Colonic mucosa (tissue), 4 donors: Measurements from ENCODE around the gene CDKN2AIP. TPM values are rescaled to one million over a fixed set of nuclear protein-coding genes. Genes with fewer than 3 reads are reported as not detected.
"Not testable (repeated sequence)": the region's sequence is repeated elsewhere in the genome, so short reads cannot be mapped to it uniquely, and the experiment has no call there.

Experiments
- DNase-seq: peaks from one replicate; pipeline ENCODE4 v3.0.0-alpha.2; 2020
- H3K27ac ChIP-seq: fragments of 200-600 bp; one replicate; pipeline ENCODE4 v1.8.0; 2021
- H3K27me3 ChIP-seq: fragments of 200-600 bp; one replicate; pipeline ENCODE4 v1.8.0; 2021
- H3K36me3 ChIP-seq: fragments of 200-600 bp; one replicate; pipeline ENCODE4 v1.8.0; 2021
- H3K4me1 ChIP-seq: fragments of 200-600 bp; one replicate; pipeline ENCODE4 v1.8.0; 2021; ENCODE audit warnings: mild to moderate bottlenecking
- H3K4me3 ChIP-seq: fragments of 200-600 bp; one replicate; pipeline ENCODE4 v1.8.0; 2021
- H3K9ac ChIP-seq, 2 donors: one replicate each; pipeline ENCODE4 v1.7.0; 2013; ENCODE audit warnings: control low read depth in 2 of 2, low read depth in 2 of 2, low read length in 2 of 2
- H3K9me3 ChIP-seq: fragments of 200-600 bp; one replicate; pipeline ENCODE4 v1.8.0; 2021
- intact Hi-C: fragments of 100-400 bp; cut with DNase I; formaldehyde crosslinking; loops from one replicate; pipeline ENCODE4 v1.14.1; 2022
- total RNA-seq, 2 donors: library from RNA; stranded (reverse); fragmentation: NEBNext Ultra II Directional in 1 of 2; extraction: Animal tissue kit (Norgen Biotek cat#: 25700) in 1 of 2; gene quantifications; one replicate each; pipeline ENCODE4 v1.2.1, GENCODE V29; 2021
- TF ChIP-seq, protein P1 (sequence below): fragments of 200-600 bp; IDR thresholded peaks from one replicate; pipeline ENCODE4 v1.8.0; 2022; ENCODE audit warnings: antibody characterized with exemption, mild to moderate bottlenecking
- donor health status: healthy.
- donor health status: DM: no; HTN: no; CAD: no.
- donor health status: DM: no; HTN: no; CAD: no.

Gene CDKN2AIP
- total RNA-seq, 2 donors from 2014 or later: 17.5 to 23.5 TPM

DNA sequence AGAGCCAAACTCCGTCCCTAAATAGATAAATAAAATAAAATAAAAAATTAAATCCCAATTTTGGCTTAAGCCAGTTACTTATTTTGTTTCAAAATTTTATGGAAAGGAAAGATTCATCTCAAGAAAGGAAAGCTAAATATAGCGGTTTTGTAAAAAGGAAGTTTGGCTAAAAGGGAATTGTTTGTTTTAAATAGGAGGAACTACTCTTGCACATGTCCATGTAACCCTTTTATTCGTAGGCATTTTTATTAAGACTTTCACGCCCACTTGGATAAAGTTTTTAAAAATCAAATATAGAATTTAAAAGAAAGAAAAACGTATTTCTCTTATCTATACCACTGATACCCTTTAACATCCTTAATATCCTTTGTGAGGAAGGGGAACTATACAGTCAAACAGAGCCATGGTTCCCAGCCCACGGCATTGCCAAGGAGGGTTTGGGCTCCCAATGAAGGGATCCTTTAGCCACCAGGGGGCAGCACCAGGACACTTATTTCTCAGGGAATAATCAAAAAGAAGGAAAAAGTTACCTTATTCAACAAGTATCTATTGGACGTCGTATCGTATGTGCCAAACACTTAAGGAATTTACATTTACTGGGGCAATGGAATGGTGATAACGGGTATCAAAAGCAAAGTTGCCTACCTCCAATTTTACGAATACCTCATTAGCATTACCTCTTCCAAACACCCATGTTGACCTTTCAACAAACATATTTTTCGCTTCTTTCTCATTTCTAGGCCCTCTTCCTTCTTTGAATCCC is 27.7 kb downstream of the CDKN2AIP start:
- Histone ChIP-seq H3K4me3 (no peak overlapping the region), H3K9ac (no peak overlapping the region), H3K27me3 (no peaks in the 10 kb centered on the region), H3K36me3 (no peaks in the 10 kb centered on the region), H3K27ac (no peak overlapping the region), H3K9me3 (no peaks in the 10 kb centered on the region), H3K4me1 (no peaks in the 10 kb centered on the region)
- peak; percentile 93 for DNase-seq
- intact Hi-C loops: loop anchor here (5.0 to 10.0 kb wide), 2 partner anchors 130 to 163 kb away; no protein-coding TSS in a partner anchor
- TF ChIP-seq, protein P1, sequence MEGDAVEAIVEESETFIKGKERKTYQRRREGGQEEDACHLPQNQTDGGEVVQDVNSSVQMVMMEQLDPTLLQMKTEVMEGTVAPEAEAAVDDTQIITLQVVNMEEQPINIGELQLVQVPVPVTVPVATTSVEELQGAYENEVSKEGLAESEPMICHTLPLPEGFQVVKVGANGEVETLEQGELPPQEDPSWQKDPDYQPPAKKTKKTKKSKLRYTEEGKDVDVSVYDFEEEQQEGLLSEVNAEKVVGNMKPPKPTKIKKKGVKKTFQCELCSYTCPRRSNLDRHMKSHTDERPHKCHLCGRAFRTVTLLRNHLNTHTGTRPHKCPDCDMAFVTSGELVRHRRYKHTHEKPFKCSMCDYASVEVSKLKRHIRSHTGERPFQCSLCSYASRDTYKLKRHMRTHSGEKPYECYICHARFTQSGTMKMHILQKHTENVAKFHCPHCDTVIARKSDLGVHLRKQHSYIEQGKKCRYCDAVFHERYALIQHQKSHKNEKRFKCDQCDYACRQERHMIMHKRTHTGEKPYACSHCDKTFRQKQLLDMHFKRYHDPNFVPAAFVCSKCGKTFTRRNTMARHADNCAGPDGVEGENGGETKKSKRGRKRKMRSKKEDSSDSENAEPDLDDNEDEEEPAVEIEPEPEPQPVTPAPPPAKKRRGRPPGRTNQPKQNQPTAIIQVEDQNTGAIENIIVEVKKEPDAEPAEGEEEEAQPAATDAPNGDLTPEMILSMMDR: peak; percentile 93

DNA sequence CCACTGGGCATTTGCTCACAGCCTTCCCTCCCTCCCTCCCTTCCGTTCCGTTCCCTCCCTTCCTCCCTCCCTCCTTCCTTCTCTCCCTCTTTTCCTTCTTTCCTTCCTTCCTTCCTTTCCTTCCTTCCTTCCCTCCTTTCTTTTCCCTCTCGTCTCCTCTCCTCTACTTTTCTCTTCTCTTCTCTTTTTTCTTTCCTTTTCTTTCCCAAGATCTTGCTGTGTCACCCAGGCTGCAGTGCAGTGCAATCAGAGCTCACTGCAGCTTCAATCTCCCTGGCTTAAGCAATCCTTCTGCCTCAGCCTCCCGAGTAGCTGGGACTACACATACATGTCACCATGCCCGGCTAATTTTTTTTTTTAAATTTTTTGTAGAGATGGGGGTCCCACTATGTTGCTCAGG is 33.7 kb downstream of the CDKN2AIP start:
- no peaks in the 10 kb centered on the region for H3K9me3 ChIP-seq
- no peaks in the 10 kb centered on the region for H3K36me3 ChIP-seq
- H3K4me3 ChIP-seq: no peak overlapping the region
- H3K9ac ChIP-seq: no peak overlapping the region
- H3K27me3 ChIP-seq: no peaks in the 10 kb centered on the region
- intact Hi-C loops: loop anchor here (10.0 kb wide), 1 partner anchor 157 kb away; no protein-coding TSS in a partner anchor
- no peaks in the 10 kb centered on the region for H3K4me1 ChIP-seq
- DNase-seq: no peak
- no peak overlapping the region for H3K27ac ChIP-seq
- TF ChIP-seq, protein P1: no peak

DNA sequence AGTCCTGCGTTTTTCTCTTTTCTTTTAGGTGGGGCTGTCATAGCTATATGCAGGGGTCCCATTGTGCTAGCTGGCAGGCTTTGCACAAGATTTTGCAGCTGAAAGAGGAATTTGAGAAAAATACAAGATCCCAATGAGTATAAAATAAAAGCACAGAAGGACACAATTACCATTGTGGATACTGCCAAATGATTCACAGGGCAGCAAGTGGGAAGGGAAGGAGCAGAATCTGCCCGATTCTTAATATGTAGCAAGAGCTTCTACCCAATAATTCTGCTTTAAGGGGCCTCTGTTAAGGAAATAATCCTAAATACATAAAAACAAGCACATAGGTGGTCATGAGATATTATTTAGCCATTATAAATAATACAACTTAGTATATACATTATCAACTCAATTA is 34.5 kb downstream of the CDKN2AIP start:
- no peak overlapping the region for H3K9ac ChIP-seq
- no peaks in the 10 kb centered on the region for H3K9me3 ChIP-seq
- H3K4me1 ChIP-seq: no peaks in the 10 kb centered on the region
- no peaks in the 10 kb centered on the region for H3K27me3 ChIP-seq
- intact Hi-C loops: loop anchor here (10.0 kb wide), 1 partner anchor 156 kb away; no protein-coding TSS in a partner anchor
- TF ChIP-seq, protein P1: no peak
- DNase-seq: no peak
- H3K27ac ChIP-seq: no peak overlapping the region
- H3K4me3 ChIP-seq: no peak overlapping the region
- H3K36me3 ChIP-seq: no peaks in the 10 kb centered on the region

DNA sequence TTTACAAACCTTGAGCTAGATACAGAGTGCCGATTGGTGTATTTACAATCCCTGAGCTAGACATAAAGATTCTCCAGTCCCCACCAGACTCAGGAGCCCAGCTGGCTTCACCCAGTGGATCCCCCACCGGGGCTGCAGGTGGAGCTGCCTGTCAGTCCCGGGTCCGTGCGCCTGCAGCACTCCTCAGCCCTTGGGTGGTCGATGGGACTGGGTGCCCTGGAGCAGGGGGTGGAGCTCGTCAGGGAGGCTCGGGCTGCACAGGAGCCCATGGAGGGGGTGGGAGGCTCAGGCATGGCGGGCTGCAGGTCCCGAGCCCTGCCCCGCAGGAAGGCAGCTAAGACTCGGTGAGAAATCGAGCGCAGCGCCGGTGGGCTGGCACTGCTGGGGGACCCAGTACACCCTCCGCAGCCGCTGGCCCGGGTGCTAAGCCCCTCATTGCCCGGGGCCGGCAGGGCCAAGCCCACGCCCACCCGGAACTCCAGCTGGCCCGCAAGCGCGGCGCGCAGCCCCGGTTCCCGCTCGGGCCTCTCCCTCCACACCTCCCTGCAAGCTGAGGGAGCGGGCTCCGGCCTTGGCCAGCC is 38.2 kb downstream of the CDKN2AIP start:
- H3K27ac ChIP-seq, H3K4me1 ChIP-seq, H3K27me3 ChIP-seq, H3K9me3 ChIP-seq, H3K4me3 ChIP-seq, H3K9ac ChIP-seq, H3K36me3 ChIP-seq, intact Hi-C loops, DNase-seq: not testable (repeated sequence)

DNA sequence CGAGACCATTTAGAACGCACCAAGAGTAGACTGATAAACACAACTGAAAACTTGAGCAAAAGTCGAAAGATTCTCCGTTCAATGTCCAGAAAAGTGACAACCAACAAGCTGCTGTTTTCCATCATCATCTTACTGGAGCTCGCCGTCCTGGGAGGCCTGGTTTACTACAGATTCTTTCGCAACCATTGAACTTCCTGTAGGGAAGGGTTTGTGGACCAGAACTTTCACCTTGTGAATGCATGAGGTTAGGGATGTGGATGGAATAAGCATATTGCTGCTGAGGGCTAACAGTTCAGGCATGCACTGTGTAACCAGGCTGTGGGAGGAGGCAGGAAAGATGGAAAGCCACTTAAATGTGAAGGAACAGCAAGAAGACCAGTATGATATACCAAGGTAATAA is 39.6 kb downstream of the CDKN2AIP start:
- TF ChIP-seq, protein P1: no peak
- no peaks in the 10 kb centered on the region for H3K36me3 ChIP-seq
- H3K4me1 ChIP-seq: no peaks in the 10 kb centered on the region
- H3K9me3 ChIP-seq: no peaks in the 10 kb centered on the region
- no peak overlapping the region for H3K27ac ChIP-seq
- intact Hi-C loops: no loop called here
- H3K9ac ChIP-seq: no peak overlapping the region
- DNase-seq: no peak
- H3K4me3 ChIP-seq: no peak overlapping the region
- H3K27me3 ChIP-seq: no peaks in the 10 kb centered on the region
